B cell (primary cell): ENCODE data around the gene B3GNT9. TPM values are rescaled to one million over a fixed set of nuclear protein-coding genes. Genes with fewer than 3 reads are reported as not detected.
"Not testable (repeated sequence)": the region's sequence is repeated elsewhere in the genome, so short reads cannot be mapped to it uniquely, and the experiment has no call there.

Source experiments
- ATAC-seq: fragments of 200-7000 bp; cut with Tn5 transposase; one replicate; pipeline ENCODE4 v1.10.0; 2021; ENCODE audit warnings: low read depth, mild to moderate bottlenecking, moderate number of reproducible peaks, moderate library complexity
- CTCF ChIA-PET: fragments of 350-600 bp; sonication (Branson Sonifier 250); formaldehyde crosslinking; loops from one replicate; lab custom pipeline; 2021; ENCODE audit warnings: antibody characterized with exemption, inconsistent platforms; lab: Charles Lee
- POLR2A ChIA-PET: fragments of 350-600 bp; sonication (Branson Sonifier 250); formaldehyde crosslinking; loops from one replicate; lab custom pipeline; 2021; ENCODE audit warnings: antibody characterized with exemption; lab: Charles Lee
- DNase-seq: peaks from one replicate; pipeline ENCODE4 v3.0.0; 2013
- H2AFZ ChIP-seq: 2 replicates; pipeline ENCODE4 v1.6.1; 2012; ENCODE audit warnings: mild to moderate bottlenecking, low read depth, low read length; ENCODE audit not compliant: insufficient read depth, poor library complexity, severe bottlenecking
- H3K27ac ChIP-seq, 2 donors: 1 replicate in 1 of 2; 2 replicates in 1 of 2; pipeline ENCODE4 v1.5.1; 2012 to 2013; ENCODE audit warnings: low read length in 2 of 2, mild to moderate bottlenecking in 2 of 2, moderate library complexity in 1 of 2
- H3K27me3 ChIP-seq, 4 experiments: fragments of 200-600 bp in 1 of 4; sonication (generic) in 1 of 4; replicated peaks in 1 of 4; 1 replicate in 2 of 4; 2 replicates in 2 of 4; pipeline versions ENCODE4 v1.6.1 to v1.7.0; 2013 to 2016; ENCODE audit warnings: low read length in 3 of 4, mild to moderate bottlenecking in 2 of 4, mixed read lengths in 1 of 4, moderate library complexity in 1 of 4; ENCODE audit not compliant: insufficient read depth in 4 of 4, control insufficient read depth in 3 of 4; ENCODE audit errors: control extremely low read depth in 1 of 4
- H3K36me3 ChIP-seq, 2 experiments: replicated peaks in 1 of 2; 1 replicate in 1 of 2; 2 replicates in 1 of 2; pipeline versions ENCODE4 v1.6.1 to v1.7.1; 2013; ENCODE audit warnings: low read length in 1 of 2; ENCODE audit not compliant: insufficient read depth in 2 of 2, control insufficient read depth in 1 of 2; ENCODE audit errors: control extremely low read depth in 1 of 2, extremely low read depth in 1 of 2
- H3K4me1 ChIP-seq, 2 donors: fragments of 200-600 bp in 1 of 2; sonication (generic) in 1 of 2; 1 replicate in 1 of 2; 2 replicates in 1 of 2; pipeline versions ENCODE4 v1.5.1 to v1.6.1; 2013 to 2017; ENCODE audit warnings: low read length in 2 of 2; ENCODE audit not compliant: control insufficient read depth in 2 of 2, insufficient read depth in 2 of 2
- H3K4me2 ChIP-seq: replicated peaks from 2 replicates; pipeline ENCODE3; 2012; ENCODE audit warnings: mild to moderate bottlenecking, low read depth, low read length; ENCODE audit not compliant: poor library complexity, severe bottlenecking
- H3K4me3 ChIP-seq, 5 experiments: fragments of 200-600 bp in 1 of 5; sonication (generic) in 1 of 5; 1 replicate in 3 of 5; 2 replicates in 2 of 5; pipeline versions ENCODE4 v1.5.1 to v1.7.0; 2011 to 2016; ENCODE audit warnings: low read length in 4 of 5, mild to moderate bottlenecking in 4 of 5, low read depth in 2 of 5, control low read depth in 1 of 5, moderate library complexity in 1 of 5; ENCODE audit not compliant: insufficient read depth in 1 of 5; ENCODE audit errors: control extremely low read depth in 1 of 5, extremely low read depth in 1 of 5
- H3K79me2 ChIP-seq: fragments of 200-600 bp; sonication (generic); one replicate; pipeline ENCODE4 v1.6.0; 2016; ENCODE audit warnings: low read length; ENCODE audit not compliant: control insufficient read depth, insufficient read depth
- H3K9ac ChIP-seq: fragments of 200-600 bp; sonication (generic); 2 replicates; pipeline ENCODE4 v1.6.1; 2017; ENCODE audit warnings: mild to moderate bottlenecking, low read length, moderate library complexity
- H3K9me3 ChIP-seq, 3 donors: one replicate each; pipeline versions ENCODE4 v1.6.1 to v1.7.1; 2013; ENCODE audit warnings: low read length in 2 of 3; ENCODE audit not compliant: control insufficient read depth in 2 of 3, insufficient read depth in 1 of 3; ENCODE audit errors: control extremely low read depth in 1 of 3
- H4K20me1 ChIP-seq: 2 replicates; pipeline ENCODE4 v1.6.0; 2012; ENCODE audit warnings: mild to moderate bottlenecking, low read length; ENCODE audit not compliant: insufficient read depth, control insufficient read depth, poor library complexity, severe bottlenecking
- H3K27ac Mint-ChIP-seq: one replicate; pipeline ENCODE4 v1.8.0; 2021; ENCODE audit warnings: mixed read lengths
- H3K27me3 Mint-ChIP-seq: one replicate; pipeline ENCODE4 v1.8.0; 2021; ENCODE audit warnings: mixed read lengths
- H3K4me1 Mint-ChIP-seq: one replicate; pipeline ENCODE4 v1.8.0; 2021; ENCODE audit warnings: mixed read lengths
- H3K4me3 Mint-ChIP-seq: one replicate; pipeline ENCODE4 v1.8.0; 2021; ENCODE audit warnings: mixed read lengths
- H3K9me3 Mint-ChIP-seq: one replicate; pipeline ENCODE4 v1.8.0; 2022; ENCODE audit warnings: mixed read lengths; ENCODE audit not compliant: insufficient read depth
- EZH2 ChIP-seq: IDR thresholded peaks from 2 replicates; pipeline ENCODE4 v1.6.1; 2012; ENCODE audit warnings: borderline replicate concordance, low read depth, mild to moderate bottlenecking, moderate library complexity, low read length; ENCODE audit not compliant: insufficient read depth, poor library complexity, severe bottlenecking
- WGBS: methylation state at CpG from one replicate; pipeline ENCODE4 v1.1.5; 2013; ENCODE audit warnings: missing lambda C conversion rate; ENCODE audit not compliant: insufficient coverage; 5-methylcytosine and 5-hydroxymethylcytosine counted together
- intact Hi-C: fragments of 100-400 bp; cut with micrococcal nuclease; formaldehyde crosslinking; loops from one replicate; pipeline ENCODE4 v1.10.0; 2022
- polyA plus RNA-seq: library from polyadenylated mRNA; depleted of rRNA; stranded (reverse); fragments of >200 nt; gene quantifications from 2 replicates; pipeline ENCODE4 v1.2.3, GENCODE V29; 2012
- total RNA-seq, 2 donors: library from RNA; stranded (reverse); fragments of 120-200 nt in 1 of 2; gene quantifications; 1 replicate in 1 of 2; 2 replicates in 1 of 2; pipeline versions ENCODE4 v1.2.3 to v1.2.4, GENCODE V29; 2013 to 2022
- TF ChIP-seq, protein P1 (sequence below): fragments of 200-600 bp; IDR thresholded peaks from one replicate; pipeline ENCODE4 v1.8.0; 2022; ENCODE audit warnings: antibody characterized with exemption, mild to moderate bottlenecking

Gene B3GNT9
- total and polyA plus RNA-seq, 2 donors (not counting 1 experiment from before 2014, with no cell fraction given), result 1.6 to 2.5 TPM

DNA sequence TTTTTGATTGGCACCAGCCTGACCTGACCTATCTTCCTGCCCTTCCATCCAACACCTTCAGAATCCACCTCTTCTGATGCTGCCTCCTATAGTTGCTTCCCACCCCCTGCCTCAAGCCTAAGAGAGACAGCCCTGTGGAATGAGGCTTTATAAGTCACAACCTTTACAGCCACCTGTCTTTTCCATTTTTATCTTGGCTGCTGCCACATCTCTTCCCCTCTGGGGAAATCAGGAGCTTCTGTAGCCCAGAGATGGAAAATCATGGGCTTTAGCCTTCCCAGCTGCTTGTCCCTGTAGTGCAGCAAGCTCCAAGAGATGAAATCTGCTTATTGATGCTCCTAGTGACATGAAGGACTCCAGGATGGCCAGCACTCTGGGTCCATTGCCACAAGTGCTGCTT, 22.4 kb downstream of the B3GNT9 start:
- Histone ChIP-seq H3K4me3 (no peak overlapping the region), H2AFZ (no peak overlapping the region), H3K4me1 (no peaks in the 10 kb centered on the region), H3K36me3 (peaks cover 0 to 43% of the 10 kb centered on the region in 2 experiments), H3K79me2 (no peaks in the 10 kb centered on the region), H3K4me2 (no peak overlapping the region), H4K20me1 (no peaks in the 10 kb centered on the region), H3K27ac (no peak overlapping the region), H3K9me3 (no peaks in the 10 kb centered on the region), H3K27me3 (no peaks in the 10 kb centered on the region), H3K9ac (no peak overlapping the region)
- Mint-ChIP-seq H3K4me1 (no peaks in the 10 kb centered on the region), H3K4me3 (no peak overlapping the region), H3K27ac (no peak overlapping the region), H3K9me3 (no peaks in the 10 kb centered on the region), H3K27me3 (no peaks in the 10 kb centered on the region)
- intact Hi-C loops, result no loop called here
- no peak for DNase-seq
- no peak for ATAC-seq
- TF ChIP-seq EZH2, result no peak
- TF ChIP-seq, protein P1, sequence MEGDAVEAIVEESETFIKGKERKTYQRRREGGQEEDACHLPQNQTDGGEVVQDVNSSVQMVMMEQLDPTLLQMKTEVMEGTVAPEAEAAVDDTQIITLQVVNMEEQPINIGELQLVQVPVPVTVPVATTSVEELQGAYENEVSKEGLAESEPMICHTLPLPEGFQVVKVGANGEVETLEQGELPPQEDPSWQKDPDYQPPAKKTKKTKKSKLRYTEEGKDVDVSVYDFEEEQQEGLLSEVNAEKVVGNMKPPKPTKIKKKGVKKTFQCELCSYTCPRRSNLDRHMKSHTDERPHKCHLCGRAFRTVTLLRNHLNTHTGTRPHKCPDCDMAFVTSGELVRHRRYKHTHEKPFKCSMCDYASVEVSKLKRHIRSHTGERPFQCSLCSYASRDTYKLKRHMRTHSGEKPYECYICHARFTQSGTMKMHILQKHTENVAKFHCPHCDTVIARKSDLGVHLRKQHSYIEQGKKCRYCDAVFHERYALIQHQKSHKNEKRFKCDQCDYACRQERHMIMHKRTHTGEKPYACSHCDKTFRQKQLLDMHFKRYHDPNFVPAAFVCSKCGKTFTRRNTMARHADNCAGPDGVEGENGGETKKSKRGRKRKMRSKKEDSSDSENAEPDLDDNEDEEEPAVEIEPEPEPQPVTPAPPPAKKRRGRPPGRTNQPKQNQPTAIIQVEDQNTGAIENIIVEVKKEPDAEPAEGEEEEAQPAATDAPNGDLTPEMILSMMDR, result no peak
- CTCF ChIA-PET, result interaction anchor here (0.9 kb wide), 1 partner anchor 10 kb away, joined by 3 read pairs; no protein-coding TSS in a partner anchor
- POLR2A ChIA-PET, result no interaction called here

DNA sequence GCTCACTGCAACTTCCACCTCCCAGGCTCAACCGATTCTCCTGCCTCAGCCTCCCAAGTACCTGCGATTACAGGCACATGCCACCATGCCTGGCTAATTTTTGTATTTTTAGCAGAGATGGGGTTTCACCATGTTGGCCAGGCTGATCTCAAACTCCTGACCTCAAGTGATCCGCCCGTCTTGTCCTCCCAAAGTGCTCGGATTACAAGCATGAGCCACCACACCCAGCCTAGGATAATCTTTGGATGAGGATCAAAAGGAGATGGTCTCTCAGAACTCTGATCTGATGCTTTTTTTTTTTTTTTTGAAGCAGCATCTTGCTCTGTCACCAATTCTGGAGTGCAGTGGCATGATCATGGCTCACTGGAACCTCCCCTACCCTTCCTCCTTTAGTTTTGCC, 28.0 kb downstream of the B3GNT9 start:
- H3K27me3 Mint-ChIP-seq, H3K27ac ChIP-seq, CTCF ChIA-PET, POLR2A ChIA-PET, H3K4me3 Mint-ChIP-seq, H3K9me3 ChIP-seq, H3K27ac Mint-ChIP-seq, H3K4me1 ChIP-seq, intact Hi-C loops, H3K4me2 ChIP-seq, H3K4me1 Mint-ChIP-seq, H4K20me1 ChIP-seq, ATAC-seq, H2AFZ ChIP-seq, H3K9ac ChIP-seq, DNase-seq, H3K4me3 ChIP-seq, H3K27me3 ChIP-seq, H3K9me3 Mint-ChIP-seq: not testable (repeated sequence)
- WGBS, result 100% methylated on average over 1 of the region's 5 CpGs
- Histone ChIP-seq H3K79me2 (peaks cover 26% of the 10 kb centered on the region), H3K36me3 (peaks cover 0 to 43% of the 10 kb centered on the region in 2 experiments)
